ENCODE results near the gene PLK1.
"Not testable (repeated sequence)": the region's sequence is repeated elsewhere in the genome, so short reads cannot be mapped to it uniquely, and the experiment has no call there.

PLK1 gene

GRCh38 chr16:23710504-23710903 lies 31.8 kb downstream of the PLK1 start:
- no peak for DNase-seq (ENCODE audit: low spot score)

- DNase-seq (ENCODE audit: low spot score), result no peak
Observed at GRCh38 chr16:23711785-23712184, 33.1 kb downstream of the PLK1 start.

GRCh38 chr16:23712976-23713375 lies 34.3 kb downstream of the PLK1 start, which contains the start of gene ERN2:
ERN2 (minus strand) TSS chr16:23713222; CDS start chr16:23713187, 35 bp downstream.
- no peak for DNase-seq (ENCODE audit: low spot score)

- DNase-seq (ENCODE audit: low spot score), result no peak
Observed at GRCh38 chr16:23716484-23716883, 37.8 kb downstream of the PLK1 start.

- DNase-seq (ENCODE audit: low spot score), result not testable (repeated sequence)
Observed at GRCh38 chr16:23722613-23723240, 44.0 kb downstream of the PLK1 start.

- DNase-seq (ENCODE audit: low spot score), result no peak
Observed at GRCh38 chr16:23724096-23724784, 45.6 kb downstream of the PLK1 start.

GRCh38 chr16:23724785-23725131 lies 46.1 kb downstream of the PLK1 start:
- DNase-seq (ENCODE audit: low spot score), result no peak

GRCh38 chr16:23726710-23727109 lies 48.0 kb downstream of the PLK1 start:
- no peak for DNase-seq (ENCODE audit: low spot score)

- no peak for DNase-seq (ENCODE audit: low spot score)
Observed at GRCh38 chr16:23728112-23728477, 49.4 kb downstream of the PLK1 start.

- no peak for DNase-seq (ENCODE audit: low spot score)
Observed at GRCh38 chr16:23729503-23730424, 51.1 kb downstream of the PLK1 start.

- DNase-seq (ENCODE audit: low spot score), result no peak
Observed at GRCh38 chr16:23734176-23734893, 55.6 kb downstream of the PLK1 start.

- not testable (repeated sequence) for DNase-seq (ENCODE audit: low spot score)
Observed at GRCh38 chr16:23737423-23738028, 58.8 kb downstream of the PLK1 start.

- no peak for DNase-seq (ENCODE audit: low spot score)
Observed at GRCh38 chr16:23739516-23739915, 60.8 kb downstream of the PLK1 start.
